Skeletal muscle cell (primary cell): ENCODE measurements around the gene LRP2.
"Not testable (repeated sequence)": the region's sequence is repeated elsewhere in the genome, so short reads cannot be mapped to it uniquely, and the experiment has no call there.

ENCODE experiments used
- DNase-seq: peaks from one replicate; pipeline ENCODE4 v3.0.0-alpha.2; 2010; ENCODE audit warnings: low read depth
- H3K4me3 ChIP-seq: 2 replicates; pipeline ENCODE4 v1.5.1; 2011; ENCODE audit warnings: low read depth, mild to moderate bottlenecking, control low read depth, low read length, moderate library complexity

The LRP2 gene

DNA sequence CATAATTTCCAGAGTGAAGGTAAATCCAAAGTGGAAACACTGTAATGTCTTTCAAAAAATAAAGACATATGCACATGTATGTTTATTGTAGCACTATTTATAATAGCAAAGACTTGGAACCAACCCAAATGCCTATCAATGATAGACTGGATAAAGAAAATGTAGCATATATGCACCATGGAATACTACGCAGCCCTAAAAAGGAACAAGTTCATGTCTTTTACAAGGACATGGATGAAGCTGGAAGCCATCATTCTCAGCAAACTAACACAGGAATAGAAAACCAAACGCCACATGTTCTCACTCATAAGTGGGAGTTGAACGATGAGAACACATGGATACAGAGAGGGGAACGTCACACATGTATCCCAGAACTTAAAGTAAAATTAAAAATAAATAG, 57.6 kb downstream of the LRP2 start:
- not testable (repeated sequence) for DNase-seq

DNA sequence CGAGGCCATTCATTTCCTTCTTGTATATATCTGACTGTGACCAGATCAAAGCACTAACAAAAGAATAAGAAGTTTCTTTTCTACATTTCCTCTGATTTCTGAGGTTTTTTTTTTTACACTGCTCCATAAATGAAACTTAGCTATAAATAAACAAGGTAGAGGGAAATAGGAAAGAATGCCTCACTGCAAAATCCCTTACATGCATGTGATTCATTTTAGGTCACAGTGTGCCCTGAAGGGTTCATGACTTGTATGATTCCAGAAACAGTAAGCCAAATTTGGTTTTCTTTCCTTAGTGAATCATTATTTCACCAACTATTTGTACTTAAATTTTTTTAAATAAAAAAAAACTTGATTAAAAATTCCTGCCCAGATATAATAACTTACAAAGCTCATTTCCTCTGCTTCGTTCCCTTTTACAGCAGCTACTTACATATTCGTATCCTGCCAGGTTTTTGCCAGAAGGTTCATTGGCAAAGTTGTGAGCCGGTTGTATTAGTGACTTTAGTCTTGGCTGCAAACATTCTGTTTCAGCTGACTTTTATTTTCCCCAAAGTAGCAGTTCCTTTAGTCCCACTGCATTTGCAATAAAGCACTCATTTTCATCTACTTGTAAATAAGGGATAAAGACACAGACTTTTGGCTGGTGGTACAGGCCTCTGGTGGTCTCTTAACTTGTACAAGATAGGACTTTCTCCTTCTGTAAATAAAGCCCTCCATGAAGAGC, 58.6 kb downstream of the LRP2 start:
- no peak overlapping the region for H3K4me3 ChIP-seq
- no peak for DNase-seq

More for the DNA sequence above, 57.6 kb downstream of the LRP2 start:
- not testable (repeated sequence) for H3K4me3 ChIP-seq

DNA sequence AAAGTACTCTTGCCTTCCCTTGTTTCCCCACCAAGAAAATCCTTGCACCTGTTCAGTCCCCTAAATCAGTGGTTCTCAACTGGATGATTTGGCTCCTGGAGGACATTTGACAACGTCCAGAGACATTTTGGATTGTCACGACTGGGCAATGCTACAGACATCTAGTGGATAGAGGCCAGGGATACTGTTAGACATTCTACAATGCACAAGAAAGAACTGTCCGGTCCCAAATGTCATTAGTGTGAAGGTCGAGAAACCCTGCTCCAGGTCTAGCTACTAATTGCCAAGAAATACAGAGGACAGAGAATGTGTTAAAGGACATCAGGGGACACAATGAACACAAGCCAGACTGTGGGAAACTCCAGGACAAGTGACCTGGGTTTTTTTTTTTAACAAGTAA, 60.0 kb downstream of the LRP2 start:
- H3K4me3 ChIP-seq, result no peak overlapping the region
- no peak for DNase-seq

DNA sequence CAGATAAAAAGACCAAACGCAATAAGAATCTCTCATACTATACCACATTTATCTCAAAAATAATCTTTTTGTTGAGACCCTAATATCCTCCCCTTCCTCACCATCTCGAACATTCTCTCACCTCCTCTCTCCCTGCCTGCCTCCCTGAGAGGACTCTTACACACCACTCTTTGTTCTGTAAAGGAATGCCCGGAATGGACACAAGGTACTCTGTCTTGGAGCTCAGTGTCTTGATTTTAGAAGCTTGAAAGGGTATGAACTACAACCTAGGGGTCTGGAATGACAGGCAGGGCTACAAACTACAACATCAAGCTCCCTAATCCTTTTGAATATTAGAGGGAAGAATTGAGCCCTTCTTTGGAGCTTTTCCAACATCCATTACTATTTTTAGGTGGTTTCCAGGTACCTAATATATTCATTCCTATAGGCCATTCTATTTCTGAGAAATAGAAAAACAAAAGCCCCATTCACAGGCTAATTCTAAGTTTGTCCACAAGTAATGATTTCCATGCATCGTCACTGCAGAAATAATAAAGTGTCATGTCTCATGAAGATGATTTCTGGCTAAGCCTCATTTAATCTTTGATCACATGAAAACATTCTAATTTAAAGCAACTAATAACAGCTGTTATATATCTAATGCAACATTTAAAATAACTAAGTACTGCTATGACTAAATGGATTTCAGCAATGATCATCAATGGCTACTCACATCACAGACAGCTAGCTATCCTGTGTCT, 60.6 kb downstream of the LRP2 start:
- no peak overlapping the region for H3K4me3 ChIP-seq
- no peak for DNase-seq

DNA sequence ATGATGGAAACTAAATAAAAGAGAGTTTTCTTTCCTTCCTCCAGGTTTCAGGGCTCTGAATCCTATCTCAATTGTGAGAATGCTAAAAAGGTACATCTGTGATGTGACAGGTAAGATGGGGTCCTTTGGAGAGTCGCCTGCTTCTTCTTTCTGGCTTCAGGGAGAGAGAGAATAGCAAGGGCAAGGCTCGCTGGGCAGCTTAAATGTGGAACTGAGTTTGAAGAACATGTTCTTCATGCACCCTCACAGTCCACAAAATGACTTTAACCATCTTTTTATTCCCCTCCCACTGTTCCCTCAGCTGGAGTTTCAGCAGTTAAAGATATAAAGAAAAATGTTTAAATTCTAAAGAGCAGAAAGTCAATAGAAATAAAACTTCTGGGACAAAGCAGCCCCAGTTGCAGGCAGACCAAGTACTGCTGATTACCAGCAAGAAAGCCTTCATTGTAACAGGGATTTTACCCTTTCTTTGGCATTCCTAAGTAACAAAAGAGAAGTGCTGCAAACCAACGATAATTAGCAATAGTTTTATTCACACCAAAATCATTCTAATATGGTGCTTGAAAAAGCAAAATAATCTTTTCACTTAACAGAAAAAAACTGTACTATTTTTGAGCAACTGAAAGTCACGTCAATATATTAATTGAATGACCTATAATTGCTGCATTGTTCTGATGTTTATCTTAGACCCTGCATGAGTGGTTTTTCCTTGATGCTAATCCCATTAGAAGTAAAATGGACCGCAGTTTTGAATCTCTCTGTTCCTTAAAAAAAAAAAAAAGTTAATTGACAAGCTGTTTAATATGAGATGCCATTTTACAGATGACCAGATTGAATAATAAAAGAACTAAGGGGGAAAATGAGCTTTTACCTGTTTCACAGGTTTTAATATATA, 61.5 kb downstream of the LRP2 start:
- H3K4me3 ChIP-seq, result no peak overlapping the region
- no peak for DNase-seq

DNA sequence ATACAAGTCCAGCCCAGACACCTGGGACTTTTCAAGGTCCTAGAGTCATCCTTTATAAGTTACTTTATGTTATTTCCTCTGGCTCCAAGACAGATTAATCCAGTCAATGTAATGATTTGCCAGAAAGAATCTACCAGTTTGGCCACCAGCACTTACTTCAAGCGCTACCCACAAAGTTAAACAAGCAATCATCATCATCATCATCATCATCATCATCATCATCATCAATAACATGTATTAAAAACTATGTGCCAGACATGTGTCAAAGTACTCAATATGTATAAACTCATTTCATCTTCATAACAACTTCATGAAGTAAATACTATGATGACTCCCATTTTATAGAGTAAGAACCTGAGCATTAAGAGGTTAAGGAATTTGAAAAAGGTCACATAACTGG, 64.3 kb downstream of the LRP2 start:
- DNase-seq, result no peak
- H3K4me3 ChIP-seq, result no peak overlapping the region

DNA sequence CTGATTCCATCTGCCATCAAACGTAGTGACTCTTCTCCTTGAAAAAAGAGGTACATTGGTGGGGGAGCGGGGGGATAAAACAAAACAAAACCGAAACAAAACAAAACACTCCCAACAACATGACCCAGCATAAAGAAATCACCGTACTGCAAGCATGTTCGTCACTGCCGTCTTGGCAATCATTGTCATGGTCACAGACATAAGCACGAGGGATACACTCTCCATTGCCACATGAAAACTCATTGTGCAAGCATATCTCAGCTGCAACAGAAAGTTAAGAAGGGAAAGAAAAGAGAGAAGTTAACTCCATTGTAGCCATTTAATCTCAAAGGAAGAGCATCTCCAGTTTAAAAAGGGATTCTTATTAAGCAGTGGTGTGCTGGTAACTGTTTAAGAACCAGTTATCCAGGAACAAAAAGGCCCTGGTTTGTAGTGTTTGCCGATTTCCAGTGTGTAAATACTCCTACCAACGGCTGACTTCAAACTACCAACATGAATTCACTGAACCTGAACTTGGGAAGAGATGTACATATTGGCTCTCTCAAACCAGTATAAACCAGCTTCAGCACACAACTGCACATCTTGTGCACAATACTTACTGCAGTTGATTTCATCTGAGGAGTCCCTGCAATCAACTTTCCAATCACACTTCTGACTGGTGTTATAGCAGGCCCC, 68.2 kb downstream of the LRP2 start:
- no peak for DNase-seq
- no peak overlapping the region for H3K4me3 ChIP-seq

DNA sequence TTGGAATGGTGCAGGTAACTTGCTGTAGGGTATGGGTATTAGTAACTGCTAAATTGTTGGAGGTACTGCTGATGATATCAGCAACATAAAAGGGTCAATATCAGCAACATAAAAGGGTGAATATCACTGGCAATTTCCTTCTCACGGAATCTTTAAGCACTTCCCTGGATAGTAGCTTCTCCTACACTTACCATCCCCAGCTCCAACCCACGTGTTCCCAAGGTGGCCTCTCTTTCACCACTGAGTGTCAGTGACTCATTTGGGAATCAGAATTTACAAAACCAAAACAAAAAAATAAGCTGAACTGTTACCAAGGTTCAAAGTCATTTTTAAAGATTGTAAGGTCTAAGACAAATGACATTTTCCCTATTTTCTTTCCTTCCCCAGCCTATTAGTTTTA, 70.8 kb downstream of the LRP2 start:
- H3K4me3 ChIP-seq, result no peak overlapping the region

DNA sequence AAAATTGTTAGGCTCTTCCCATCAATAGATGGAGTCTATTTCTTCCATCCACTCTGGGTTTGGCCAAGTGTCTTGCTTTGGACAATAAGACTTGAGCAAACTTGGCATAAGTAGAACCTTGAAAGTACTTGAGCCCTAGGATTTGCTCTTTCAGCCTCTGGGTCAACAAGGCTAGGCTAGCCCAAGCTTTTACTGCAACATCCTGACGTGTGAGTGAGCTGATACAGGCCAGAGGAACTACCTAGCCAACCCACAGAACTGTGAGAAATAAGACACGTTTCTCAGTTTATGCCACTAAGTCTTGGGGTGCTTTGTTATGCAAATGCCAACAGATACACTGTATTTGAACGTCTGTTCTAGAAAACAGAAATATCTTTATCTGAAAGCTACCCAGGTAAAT, 71.9 kb downstream of the LRP2 start:
- no peak for DNase-seq
- no peak overlapping the region for H3K4me3 ChIP-seq

More for the DNA sequence above, 70.8 kb downstream of the LRP2 start:
- DNase-seq, result no peak

DNA sequence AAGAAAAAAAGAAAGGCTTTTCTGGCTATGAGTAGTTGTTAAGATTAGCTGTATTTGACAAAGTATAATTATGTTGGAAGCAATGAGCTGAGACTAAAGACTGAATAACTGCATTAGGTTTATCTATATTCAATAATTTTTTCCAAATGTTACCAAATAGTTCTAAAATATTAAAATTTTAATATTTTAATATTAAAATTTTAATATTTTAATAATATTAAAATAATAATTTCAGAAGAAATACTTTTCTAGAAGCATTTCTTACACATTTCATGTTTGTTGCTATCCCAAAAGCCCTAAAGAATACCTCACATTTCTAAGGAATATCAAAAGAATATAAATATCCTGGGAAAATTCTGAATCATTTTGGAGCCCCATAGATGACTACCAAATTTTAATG, 74.7 kb downstream of the LRP2 start:
- H3K4me3 ChIP-seq, result no peak overlapping the region
- no peak for DNase-seq

DNA sequence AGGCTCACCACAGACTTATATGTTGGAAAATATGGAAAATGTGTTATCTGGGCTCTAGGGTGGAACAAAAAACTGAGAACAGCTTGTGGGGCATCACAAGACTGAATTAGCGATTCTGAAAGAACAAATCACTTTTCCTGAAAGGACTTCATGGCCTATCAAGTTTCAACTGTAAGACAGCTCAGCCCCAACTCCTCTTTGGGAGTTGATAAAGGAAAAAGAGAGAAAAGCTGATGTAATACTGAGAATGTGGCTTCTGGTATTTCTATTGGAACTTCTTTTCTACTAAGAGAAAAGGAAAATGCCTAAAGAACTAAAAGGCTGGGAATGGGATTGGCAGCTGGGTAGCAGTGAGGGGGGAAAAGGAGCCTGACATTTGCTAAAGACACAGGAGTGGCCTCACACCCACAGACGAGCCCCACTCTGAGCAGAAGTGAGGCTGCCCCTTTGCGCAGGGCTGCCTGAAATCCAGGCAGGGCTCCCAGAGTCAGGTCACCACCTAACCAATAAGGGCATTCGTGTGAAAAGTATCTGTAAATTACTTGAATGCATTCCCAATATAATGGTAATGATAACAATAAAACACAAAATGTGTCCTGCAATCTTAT, 75.6 kb downstream of the LRP2 start:
- DNase-seq, result no peak
- no peak overlapping the region for H3K4me3 ChIP-seq

DNA sequence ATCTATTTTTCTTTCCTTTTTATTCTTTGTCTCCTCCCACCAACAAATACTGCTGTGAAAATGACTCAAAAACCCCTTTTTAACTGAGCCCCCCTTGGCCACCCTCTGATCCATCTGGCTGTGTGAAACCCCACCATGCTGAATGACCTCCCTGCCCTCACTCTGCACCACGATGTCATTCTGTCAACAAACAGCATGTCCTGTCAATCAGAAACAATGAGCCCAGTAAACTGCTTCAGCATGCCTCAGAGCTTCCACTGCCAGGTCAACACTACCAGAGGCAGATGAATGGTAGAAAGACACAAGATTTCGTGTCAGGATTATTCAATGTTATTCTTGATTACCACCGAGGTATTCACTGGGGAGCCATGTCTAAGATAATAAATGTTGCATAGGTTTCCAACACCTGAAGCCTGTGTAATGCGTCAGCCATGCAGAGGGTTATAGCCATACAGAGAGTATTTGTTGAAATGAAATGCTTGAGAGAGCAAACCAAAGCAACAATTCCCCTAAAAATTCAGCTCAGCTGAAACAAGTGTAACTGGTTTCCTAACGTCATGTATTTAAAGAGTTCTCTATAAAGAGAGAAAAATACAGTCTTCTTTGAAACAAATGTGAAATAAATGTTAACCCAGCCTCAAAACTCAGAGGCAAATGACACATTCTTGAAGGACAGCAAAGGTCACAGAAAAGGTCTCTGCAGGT, 76.7 kb downstream of the LRP2 start:
- DNase-seq, result no peak

DNA sequence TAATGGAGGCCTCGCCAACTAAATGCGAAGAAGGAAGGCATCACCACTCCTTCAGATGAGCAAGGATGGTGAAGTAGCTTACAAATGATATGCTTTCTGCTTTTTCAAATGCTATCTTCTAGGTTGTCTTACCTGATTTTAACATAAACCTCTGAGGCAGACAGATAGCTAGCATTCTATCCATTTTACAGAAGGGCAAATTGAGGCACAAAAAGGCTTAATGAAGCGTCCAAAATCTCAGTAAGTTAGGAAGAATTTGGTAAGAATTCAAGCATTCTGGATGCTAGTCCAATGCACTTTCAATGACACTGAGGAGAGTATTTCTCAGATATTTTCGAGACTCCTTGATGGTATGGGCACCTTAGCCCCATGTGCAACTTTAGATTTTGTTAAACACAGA, 81.8 kb downstream of the LRP2 start:
- DNase-seq, result no peak
- H3K4me3 ChIP-seq, result no peak overlapping the region

More for the DNA sequence above, 76.7 kb downstream of the LRP2 start:
- no peak overlapping the region for H3K4me3 ChIP-seq

DNA sequence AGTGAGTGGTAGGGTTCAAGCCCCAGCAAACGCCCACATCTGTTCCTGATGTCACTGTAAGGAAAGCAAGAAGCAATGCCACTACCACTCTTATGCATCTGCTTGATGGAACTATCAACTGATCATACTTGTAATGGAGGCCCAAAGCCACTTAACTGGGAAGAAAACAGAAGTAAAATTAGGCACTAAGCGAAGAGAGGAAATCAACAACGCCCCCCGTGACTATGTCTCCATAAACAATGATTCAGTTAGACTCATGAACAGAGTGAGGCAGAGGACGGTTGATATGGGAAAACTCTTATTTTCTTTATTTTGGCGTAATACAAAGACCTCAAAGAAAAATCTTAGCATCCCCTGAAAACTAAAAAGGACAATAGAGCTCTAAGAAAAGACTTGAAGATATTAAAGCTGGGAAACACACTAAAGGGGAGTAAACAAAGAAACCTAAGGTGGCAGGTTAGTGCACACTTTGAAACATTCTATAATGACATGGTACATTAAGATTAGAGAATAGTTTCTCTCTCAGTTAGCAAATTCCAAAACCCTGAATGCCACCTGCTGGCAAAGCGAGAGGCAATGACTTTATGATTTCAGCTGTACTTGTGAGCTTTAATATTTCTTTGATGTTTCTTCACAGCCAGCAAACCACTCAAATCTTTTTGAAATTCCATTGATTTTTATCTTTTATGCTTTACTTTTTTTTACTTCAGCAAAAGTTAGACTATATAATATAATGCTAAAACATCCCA, 86.5 kb downstream of the LRP2 start:
- DNase-seq, result no peak
- no peak overlapping the region for H3K4me3 ChIP-seq

DNA sequence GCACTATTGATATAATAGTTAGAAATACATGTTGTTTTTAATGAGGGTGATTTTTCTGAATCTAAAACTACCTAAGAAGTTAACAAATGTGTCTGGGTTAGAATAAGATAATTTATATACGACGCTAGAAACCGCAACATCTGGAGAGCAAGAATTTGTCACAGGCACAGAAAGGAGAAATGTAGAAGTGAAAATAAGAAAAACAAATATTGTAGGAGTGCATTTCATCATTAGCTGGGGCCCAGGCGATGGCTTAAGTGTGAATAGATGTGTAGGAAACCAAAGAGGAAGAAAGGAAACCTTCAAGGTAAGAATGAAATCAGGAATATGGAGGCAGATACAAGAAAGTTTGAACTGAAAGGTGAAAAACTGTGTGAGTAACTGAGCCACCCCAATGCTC, 90.3 kb downstream of the LRP2 start:
- DNase-seq, result no peak
- H3K4me3 ChIP-seq, result no peak overlapping the region

DNA sequence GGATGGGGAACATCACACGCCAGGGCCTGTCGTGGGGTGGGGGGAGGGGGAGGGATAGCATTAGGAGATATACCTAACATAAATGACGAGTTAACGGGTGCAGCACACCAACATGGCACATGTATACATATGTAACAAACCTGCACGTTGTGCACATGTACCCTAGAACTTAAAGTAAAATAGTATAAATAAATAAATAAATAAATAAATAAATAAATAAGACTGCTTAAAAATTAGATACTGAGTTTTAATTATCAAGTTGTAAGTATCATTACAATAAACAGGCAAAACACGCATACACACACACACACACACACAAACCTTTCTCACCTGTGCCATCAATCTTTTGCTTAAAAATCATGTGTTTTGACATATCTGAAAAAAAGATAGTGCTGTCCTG, 91.8 kb downstream of the LRP2 start:
- not testable (repeated sequence) for H3K4me3 ChIP-seq, DNase-seq

DNA sequence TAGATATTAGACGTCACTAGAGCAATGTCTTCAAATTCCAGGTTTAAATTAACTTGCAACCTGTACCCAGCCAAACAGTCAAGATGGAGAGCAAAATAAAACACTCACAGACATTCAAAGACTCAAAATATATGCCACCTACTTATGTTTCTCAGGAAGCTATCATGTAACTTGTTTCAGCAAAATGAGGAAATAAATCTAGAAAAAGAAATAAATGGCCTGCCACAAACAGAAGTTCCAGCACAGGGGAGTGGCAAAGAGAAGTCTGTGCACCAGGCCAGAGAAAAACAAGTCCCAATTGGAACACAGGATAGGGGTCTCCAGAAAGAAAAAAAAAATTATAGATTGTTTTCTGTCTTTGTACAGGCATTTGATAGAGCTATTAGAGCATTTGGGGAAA, 96.7 kb downstream of the LRP2 start:
- DNase-seq, result no peak
- H3K4me3 ChIP-seq, result no peak overlapping the region
